ENCODE results near the gene NEDD8. TPM values are rescaled to one million over a fixed set of nuclear protein-coding genes. Genes with fewer than 3 reads are reported as not detected.

NEDD8 gene
- total RNA-seq, 3 donors from 2014 or later (not counting 1 experiment from before 2014, with no cell fraction given), result 93.6 to 109 (median 95.9) TPM

GRCh38 chr14:24264298-24264697, 32.1 kb upstream of the NEDD8 start:
- DNase-seq (no peak), ATAC-seq (no peak)
- TF ChIP-seq, protein P1, sequence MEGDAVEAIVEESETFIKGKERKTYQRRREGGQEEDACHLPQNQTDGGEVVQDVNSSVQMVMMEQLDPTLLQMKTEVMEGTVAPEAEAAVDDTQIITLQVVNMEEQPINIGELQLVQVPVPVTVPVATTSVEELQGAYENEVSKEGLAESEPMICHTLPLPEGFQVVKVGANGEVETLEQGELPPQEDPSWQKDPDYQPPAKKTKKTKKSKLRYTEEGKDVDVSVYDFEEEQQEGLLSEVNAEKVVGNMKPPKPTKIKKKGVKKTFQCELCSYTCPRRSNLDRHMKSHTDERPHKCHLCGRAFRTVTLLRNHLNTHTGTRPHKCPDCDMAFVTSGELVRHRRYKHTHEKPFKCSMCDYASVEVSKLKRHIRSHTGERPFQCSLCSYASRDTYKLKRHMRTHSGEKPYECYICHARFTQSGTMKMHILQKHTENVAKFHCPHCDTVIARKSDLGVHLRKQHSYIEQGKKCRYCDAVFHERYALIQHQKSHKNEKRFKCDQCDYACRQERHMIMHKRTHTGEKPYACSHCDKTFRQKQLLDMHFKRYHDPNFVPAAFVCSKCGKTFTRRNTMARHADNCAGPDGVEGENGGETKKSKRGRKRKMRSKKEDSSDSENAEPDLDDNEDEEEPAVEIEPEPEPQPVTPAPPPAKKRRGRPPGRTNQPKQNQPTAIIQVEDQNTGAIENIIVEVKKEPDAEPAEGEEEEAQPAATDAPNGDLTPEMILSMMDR (IDR thresholded peaks at IDR 0.05), result no peak
- Histone ChIP-seq H3K4me3 (ENCODE audit: low read length) (no peak overlapping the region), H3K9me3 (ENCODE audit: control insufficient read depth, insufficient read depth, low read length) (no peaks in the 10 kb centered on the region), H3K27me3 (ENCODE audit: control insufficient read depth, insufficient read depth, low read length) (no peaks in the 10 kb centered on the region), H3K27ac (ENCODE audit: low read length) (no peak overlapping the region), H3K4me1 (ENCODE audit: control insufficient read depth, insufficient read depth, low read length) (no peaks in the 10 kb centered on the region), H3K36me3 (ENCODE audit: control insufficient read depth, insufficient read depth, low read length) (peaks cover 29% of the 10 kb centered on the region)
- Mint-ChIP-seq H3K4me3 (no peak overlapping the region), H3K36me3 (peaks cover 11% of the 10 kb centered on the region), H3K9me3 (no peaks in the 10 kb centered on the region), H3K4me1 (peaks cover 0 to 6% of the 10 kb centered on the region in 2 donors), H3K27ac (no peak overlapping the region), H3K27me3 (ENCODE audit: low read depth in 2 of 2) (no peaks in the 10 kb centered on the region)
- intact Hi-C loops (cut with micrococcal nuclease), result no loop called here
- WGBS (ENCODE audit: insufficient coverage), result 96% methylated on average over 6 of the region's 6 CpGs

DNA sequence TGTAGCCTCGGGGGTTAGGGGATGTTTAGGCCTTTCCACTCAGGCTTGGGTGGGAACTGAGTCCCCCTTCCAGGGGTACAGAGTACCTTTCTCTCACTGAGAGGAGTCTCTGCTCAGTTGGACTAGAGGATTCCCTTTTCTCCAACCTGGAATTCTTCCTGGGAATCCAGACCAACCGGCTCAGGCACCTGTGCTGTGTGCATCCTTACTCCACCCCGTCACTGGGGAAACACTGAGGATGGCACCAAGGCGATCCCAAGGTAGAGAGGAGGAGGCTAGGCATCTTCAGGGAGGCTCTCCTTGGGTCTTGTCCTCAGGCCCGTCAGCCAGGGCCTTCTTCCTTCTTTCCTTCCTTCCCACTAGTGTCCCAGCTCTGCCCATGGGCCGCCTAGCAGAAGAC, 31.7 kb upstream of the NEDD8 start:
- H3K36me3 ChIP-seq (ENCODE audit: control insufficient read depth, insufficient read depth, low read length), result peaks cover 26% of the 10 kb centered on the region
- Mint-ChIP-seq H3K4me1 (peaks cover 0 to 6% of the 10 kb centered on the region in 2 donors), H3K27ac (no peak overlapping the region), H3K36me3 (peaks cover 11% of the 10 kb centered on the region), H3K4me3 (no peak overlapping the region), H3K9me3 (no peaks in the 10 kb centered on the region), H3K27me3 (ENCODE audit: low read depth in 2 of 2) (no peaks in the 10 kb centered on the region)
- no peaks in the 10 kb centered on the region for H3K27me3 ChIP-seq (ENCODE audit: control insufficient read depth, insufficient read depth, low read length)
- 93% methylated on average over 6 of the region's 6 CpGs for WGBS (ENCODE audit: insufficient coverage)
- DNase-seq (no peak), ATAC-seq (no peak)
- TF ChIP-seq, protein P1 (IDR thresholded peaks at IDR 0.05), result no peak
- intact Hi-C loops (cut with micrococcal nuclease), result no loop called here
- no peak overlapping the region for H3K4me3 ChIP-seq (ENCODE audit: low read length)
- H3K27ac ChIP-seq (ENCODE audit: low read length), result no peak overlapping the region
- no peaks in the 10 kb centered on the region for H3K4me1 ChIP-seq (ENCODE audit: control insufficient read depth, insufficient read depth, low read length)
- no peaks in the 10 kb centered on the region for H3K9me3 ChIP-seq (ENCODE audit: control insufficient read depth, insufficient read depth, low read length)

DNA sequence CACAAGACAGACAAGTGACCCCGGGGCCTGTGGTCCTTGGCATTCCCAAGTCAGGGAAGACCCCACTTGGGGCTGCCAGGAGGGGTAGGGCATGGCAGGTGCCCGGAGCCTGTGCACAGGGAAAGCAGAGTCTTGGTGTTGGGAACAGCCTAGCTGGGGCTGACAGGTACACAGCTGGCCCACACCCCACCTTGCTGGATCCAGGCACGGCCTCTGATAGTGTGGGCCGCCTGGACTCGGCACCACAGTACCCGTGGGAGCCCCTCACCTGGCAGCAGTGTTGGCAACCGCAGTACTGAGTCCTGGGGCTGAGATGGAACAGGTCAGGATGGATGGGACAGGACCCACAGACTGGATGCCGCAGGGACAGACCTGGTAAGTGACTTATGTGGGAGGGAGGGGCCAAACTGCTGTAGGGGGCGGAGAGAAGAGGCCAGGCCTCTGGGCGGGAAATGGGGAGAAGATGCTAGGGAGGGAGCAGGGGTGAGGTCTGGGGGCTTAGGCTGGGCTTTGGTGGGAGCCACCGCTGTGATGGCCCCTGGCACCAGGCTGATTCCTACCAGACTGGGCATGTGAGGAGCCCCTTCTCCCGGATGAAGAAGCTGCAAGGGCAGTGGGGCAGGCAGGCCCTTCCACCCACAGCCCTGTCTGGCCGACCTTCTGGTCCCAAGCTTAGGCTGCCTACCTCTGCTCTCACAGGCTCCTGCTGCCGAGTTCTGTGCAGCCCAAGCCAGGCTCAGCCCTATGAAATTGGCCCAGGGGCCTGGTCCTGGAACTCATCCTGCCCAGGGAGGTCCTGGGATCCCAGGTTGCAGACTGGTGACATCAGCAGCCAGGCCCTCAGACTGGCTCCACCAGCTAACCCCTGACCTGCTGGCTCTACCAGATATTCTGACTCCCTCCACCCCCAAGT, 30.9 kb upstream of the NEDD8 start, which contains the start of gene TGM1:
TSS of gene TGM1 (minus strand) at position 357 of the 913 bp plus-strand sequence. CDS start 825 bp downstream, outside the sequence.
- WGBS (ENCODE audit: insufficient coverage), result 94% methylated on average over 14 of the region's 14 CpGs
- intact Hi-C loops (cut with micrococcal nuclease), result no loop called here
- no peaks in the 10 kb centered on the region for H3K27me3 ChIP-seq (ENCODE audit: control insufficient read depth, insufficient read depth, low read length)
- Mint-ChIP-seq H3K4me1 (peaks cover 0 to 6% of the 10 kb centered on the region in 2 donors), H3K9me3 (no peaks in the 10 kb centered on the region), H3K27ac (no peak within 1 kb of the TSS), H3K36me3 (peaks cover 11% of the 10 kb centered on the region), H3K27me3 (ENCODE audit: low read depth in 2 of 2) (no peaks in the 10 kb centered on the region), H3K4me3 (no peak within 1 kb of the TSS)
- H3K4me3 ChIP-seq (ENCODE audit: low read length), result no peak within 1 kb of the TSS
- H3K36me3 ChIP-seq (ENCODE audit: control insufficient read depth, insufficient read depth, low read length), result peaks cover 29% of the 10 kb centered on the region
- no peaks in the 10 kb centered on the region for H3K4me1 ChIP-seq (ENCODE audit: control insufficient read depth, insufficient read depth, low read length)
- TF ChIP-seq, protein P1 (IDR thresholded peaks at IDR 0.05), result no peak
- H3K9me3 ChIP-seq (ENCODE audit: control insufficient read depth, insufficient read depth, low read length), result no peaks in the 10 kb centered on the region
- DNase-seq (no peak), ATAC-seq (no peak)
- H3K27ac ChIP-seq (ENCODE audit: low read length), result no peak within 1 kb of the TSS
